ENCODE results near the gene SPEN. TPM values are rescaled to one million over a fixed set of nuclear protein-coding genes. Genes with fewer than 3 reads are reported as not detected.

Gene SPEN
- total RNA-seq, 5 donors from 2014 or later (not counting 1 experiment from before 2014, with no cell fraction given): 69.9 to 81.1 (median 72.1) TPM

DNA sequence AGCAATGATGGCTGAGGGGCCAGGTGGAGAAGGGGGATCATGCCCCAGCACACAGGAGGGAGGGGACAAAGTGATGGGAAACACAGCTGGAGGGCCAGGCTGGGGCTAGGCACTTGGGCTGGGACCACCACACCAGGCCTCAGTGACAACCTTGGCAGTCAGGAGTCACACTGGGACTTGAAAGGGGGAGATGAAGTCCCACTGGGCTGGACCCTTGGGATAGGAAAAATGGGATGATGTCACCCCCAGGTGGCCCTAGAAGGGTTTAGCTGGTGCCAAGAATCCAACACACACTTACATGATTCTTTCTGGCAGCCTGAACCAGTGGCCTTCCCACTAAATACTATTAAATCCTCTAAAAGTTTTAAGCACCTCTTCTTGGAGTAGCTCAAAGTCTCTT lies 111.3 kb downstream of the SPEN start:
- ATAC-seq (replicated peaks in 1 of 4) (no peak), DNase-seq (no peak)
- H3K4me1 ChIP-seq (ENCODE audit: control insufficient read depth in 1 of 2, extremely low read depth in 1 of 2, insufficient read depth in 2 of 2, low read length in 2 of 2): peaks cover 6 to 31% of the 10 kb centered on the region in 2 experiments
- no peak overlapping the region for H3K27ac ChIP-seq (ENCODE audit: low read length)
- CTCF ChIA-PET: no interaction called here
- H3K9me3 ChIP-seq: no peaks in the 10 kb centered on the region
- peaks cover 0 to 7% of the 10 kb centered on the region in 2 donors for H3K36me3 ChIP-seq (ENCODE audit: control insufficient read depth in 2 of 2, extremely low read depth in 1 of 2, insufficient read depth in 1 of 2, low read length in 1 of 2)
- H3K9me3 Mint-ChIP-seq: no peaks in the 10 kb centered on the region
- H3K4me1 Mint-ChIP-seq: peaks cover 65 to 79% (median 71%) of the 10 kb centered on the region in 3 donors
- H3K4me3 Mint-ChIP-seq: no peak overlapping the region
- no peak overlapping the region for H3K27ac Mint-ChIP-seq
- H3K36me3 Mint-ChIP-seq: peaks cover 21% of the 10 kb centered on the region
- no peak overlapping the region for H3K4me3 ChIP-seq (ENCODE audit: control insufficient read depth in 1 of 2, extremely low read depth in 1 of 2, low read length in 1 of 2)
- no peaks in the 10 kb centered on the region for H3K27me3 Mint-ChIP-seq
- H3K27me3 ChIP-seq (replicated peaks in 1 of 2; ENCODE audit: control insufficient read depth in 2 of 2, extremely low read depth in 1 of 2, insufficient read depth in 2 of 2, low read length in 1 of 2): no peaks in the 10 kb centered on the region
- POLR2A ChIA-PET: interaction anchor here (0.5 to 0.8 kb wide), 4 partner anchors 37 to 987 kb away, joined by 3 to 5 read pairs (median 3); no protein-coding TSS in a partner anchor

DNA sequence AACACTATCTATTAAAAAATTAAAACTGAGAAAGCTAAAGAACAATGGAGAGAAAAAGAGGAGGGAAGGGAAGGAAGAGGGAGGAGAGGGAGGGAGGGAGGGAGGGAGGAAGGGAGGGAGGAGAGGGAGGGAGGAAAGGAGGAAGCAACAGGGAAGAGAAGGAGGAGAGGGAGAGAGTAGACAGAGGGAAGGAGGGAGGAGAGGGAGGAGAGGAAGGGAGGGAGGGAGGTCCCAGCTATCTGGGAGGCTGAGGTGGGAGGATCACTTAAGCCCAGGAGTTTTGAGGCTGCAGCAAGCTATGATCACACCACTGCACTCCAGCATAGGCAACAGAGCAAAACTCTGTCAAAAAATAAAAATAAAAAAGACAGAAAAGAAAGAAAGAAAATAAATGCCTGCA lies 111.9 kb downstream of the SPEN start:
- ATAC-seq (replicated peaks in 1 of 4) (no peak), DNase-seq (no peak)
- peaks cover 21% of the 10 kb centered on the region for H3K36me3 Mint-ChIP-seq
- H3K4me3 Mint-ChIP-seq: no peak overlapping the region
- H3K27ac Mint-ChIP-seq: peak overlapping the region in 1 of 2 donors; percentile 23
- Histone ChIP-seq H3K27me3 (replicated peaks in 1 of 2; ENCODE audit: control insufficient read depth in 2 of 2, extremely low read depth in 1 of 2, insufficient read depth in 2 of 2, low read length in 1 of 2) (no peaks in the 10 kb centered on the region), H3K27ac (ENCODE audit: low read length) (no peak overlapping the region), H3K4me3 (ENCODE audit: control insufficient read depth in 1 of 2, extremely low read depth in 1 of 2, low read length in 1 of 2) (no peak overlapping the region), H3K4me1 (ENCODE audit: control insufficient read depth in 1 of 2, extremely low read depth in 1 of 2, insufficient read depth in 2 of 2, low read length in 2 of 2) (peaks cover 6 to 29% of the 10 kb centered on the region in 2 experiments), H3K36me3 (ENCODE audit: control insufficient read depth in 2 of 2, extremely low read depth in 1 of 2, insufficient read depth in 1 of 2, low read length in 1 of 2) (peaks cover 0 to 7% of the 10 kb centered on the region in 2 donors), H3K9me3 (no peaks in the 10 kb centered on the region)
- peaks cover 65 to 79% (median 71%) of the 10 kb centered on the region in 3 donors for H3K4me1 Mint-ChIP-seq
- CTCF ChIA-PET: no interaction called here
- H3K9me3 Mint-ChIP-seq: no peaks in the 10 kb centered on the region
- H3K27me3 Mint-ChIP-seq: no peaks in the 10 kb centered on the region
- POLR2A ChIA-PET: interaction anchor here (0.6 to 0.8 kb wide), 2 partner anchors 363 to 986 kb away, joined by 3 read pairs; no protein-coding TSS in a partner anchor

DNA sequence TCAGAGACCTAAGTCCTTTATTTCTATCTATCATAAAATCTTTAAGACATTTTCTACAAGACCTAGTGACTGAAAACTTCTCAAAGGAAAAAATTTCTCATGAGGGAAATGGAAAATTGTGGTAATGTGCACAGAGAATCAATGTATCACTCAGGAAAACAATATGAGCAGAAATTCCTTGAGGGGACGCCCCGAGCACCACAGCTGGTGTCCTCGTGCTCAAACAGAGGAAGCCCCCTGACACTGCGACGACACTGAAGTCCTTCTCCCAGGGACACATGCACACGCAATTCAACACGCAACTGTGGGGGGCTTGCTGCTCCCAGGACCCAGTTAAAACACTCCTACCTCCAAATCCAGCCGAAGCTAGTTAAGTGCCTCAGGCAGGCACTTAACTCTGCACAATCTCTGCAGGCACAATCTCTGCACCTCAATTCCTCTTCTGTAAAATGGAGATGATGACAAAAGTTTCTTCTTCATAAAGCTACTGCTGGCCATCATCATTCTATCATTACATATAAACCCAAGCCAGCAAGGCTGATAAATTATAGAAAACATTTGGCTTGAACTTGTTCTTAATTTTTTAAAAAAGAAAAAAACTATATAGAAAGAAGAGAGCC lies 112.4 kb downstream of the SPEN start:
- Histone ChIP-seq H3K27ac (ENCODE audit: low read length) (no peak overlapping the region), H3K36me3 (ENCODE audit: control insufficient read depth in 2 of 2, extremely low read depth in 1 of 2, insufficient read depth in 1 of 2, low read length in 1 of 2) (peaks cover 0 to 7% of the 10 kb centered on the region in 2 donors), H3K4me3 (ENCODE audit: control insufficient read depth in 1 of 2, extremely low read depth in 1 of 2, low read length in 1 of 2) (no peak overlapping the region), H3K4me1 (ENCODE audit: control insufficient read depth in 1 of 2, extremely low read depth in 1 of 2, insufficient read depth in 2 of 2, low read length in 2 of 2) (peaks cover 6 to 30% of the 10 kb centered on the region in 2 experiments), H3K9me3 (no peaks in the 10 kb centered on the region), H3K27me3 (replicated peaks in 1 of 2; ENCODE audit: control insufficient read depth in 2 of 2, extremely low read depth in 1 of 2, insufficient read depth in 2 of 2, low read length in 1 of 2) (no peaks in the 10 kb centered on the region)
- Mint-ChIP-seq H3K27me3 (no peaks in the 10 kb centered on the region), H3K9me3 (no peaks in the 10 kb centered on the region), H3K4me3 (no peak overlapping the region), H3K4me1 (peaks cover 66 to 80% (median 71%) of the 10 kb centered on the region in 3 donors), H3K27ac (peak overlapping the region in 1 of 2 donors; percentile 39), H3K36me3 (peaks cover 21% of the 10 kb centered on the region)
- POLR2A ChIA-PET: no interaction called here
- 57% methylated on average over 7 of the region's 8 CpGs for WGBS (ENCODE audit: insufficient coverage)
- no peak for ATAC-seq (replicated peaks in 1 of 4)
- CTCF ChIA-PET: no interaction called here
- no peak for DNase-seq

DNA sequence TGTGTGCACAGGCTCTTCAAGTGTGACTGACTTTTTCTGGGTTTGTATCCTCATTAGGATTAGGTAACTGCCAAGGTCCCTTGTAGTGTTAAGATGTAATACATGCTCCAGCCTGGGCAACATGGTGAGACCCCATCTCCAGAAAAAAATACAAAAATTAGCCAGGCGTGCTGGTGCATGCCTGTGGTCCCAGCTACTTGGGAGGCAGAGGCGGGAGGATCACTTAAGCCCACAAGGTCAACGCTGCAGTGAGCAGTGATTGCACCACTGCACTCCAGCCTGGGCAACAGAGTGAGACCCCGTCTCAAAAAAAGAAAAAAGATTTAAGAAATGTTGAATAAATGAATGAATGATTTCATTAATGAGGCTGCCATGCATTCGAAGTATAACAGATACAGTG lies 113.3 kb downstream of the SPEN start:
- Histone ChIP-seq H3K4me3 (ENCODE audit: control insufficient read depth in 1 of 2, extremely low read depth in 1 of 2, low read length in 1 of 2) (no peak overlapping the region), H3K36me3 (ENCODE audit: control insufficient read depth in 2 of 2, extremely low read depth in 1 of 2, insufficient read depth in 1 of 2, low read length in 1 of 2) (peaks cover 0 to 7% of the 10 kb centered on the region in 2 donors), H3K27me3 (replicated peaks in 1 of 2; ENCODE audit: control insufficient read depth in 2 of 2, extremely low read depth in 1 of 2, insufficient read depth in 2 of 2, low read length in 1 of 2) (no peaks in the 10 kb centered on the region), H3K9me3 (no peaks in the 10 kb centered on the region), H3K27ac (ENCODE audit: low read length) (no peak overlapping the region), H3K4me1 (ENCODE audit: control insufficient read depth in 1 of 2, extremely low read depth in 1 of 2, insufficient read depth in 2 of 2, low read length in 2 of 2) (peaks cover 6 to 33% of the 10 kb centered on the region in 2 experiments)
- WGBS (ENCODE audit: insufficient coverage): 86% methylated on average over 1 of the region's 5 CpGs
- H3K27me3 Mint-ChIP-seq: no peaks in the 10 kb centered on the region
- no peak for DNase-seq
- no peak overlapping the region for H3K4me3 Mint-ChIP-seq
- H3K9me3 Mint-ChIP-seq: no peaks in the 10 kb centered on the region
- POLR2A ChIA-PET: no interaction called here
- CTCF ChIA-PET: no interaction called here
- H3K27ac Mint-ChIP-seq: peak overlapping the region in 1 of 2 donors; percentile 49
- H3K36me3 Mint-ChIP-seq: peaks cover 21% of the 10 kb centered on the region
- ATAC-seq (replicated peaks in 1 of 4): no peak
- peaks cover 67 to 80% (median 72%) of the 10 kb centered on the region in 3 donors for H3K4me1 Mint-ChIP-seq

DNA sequence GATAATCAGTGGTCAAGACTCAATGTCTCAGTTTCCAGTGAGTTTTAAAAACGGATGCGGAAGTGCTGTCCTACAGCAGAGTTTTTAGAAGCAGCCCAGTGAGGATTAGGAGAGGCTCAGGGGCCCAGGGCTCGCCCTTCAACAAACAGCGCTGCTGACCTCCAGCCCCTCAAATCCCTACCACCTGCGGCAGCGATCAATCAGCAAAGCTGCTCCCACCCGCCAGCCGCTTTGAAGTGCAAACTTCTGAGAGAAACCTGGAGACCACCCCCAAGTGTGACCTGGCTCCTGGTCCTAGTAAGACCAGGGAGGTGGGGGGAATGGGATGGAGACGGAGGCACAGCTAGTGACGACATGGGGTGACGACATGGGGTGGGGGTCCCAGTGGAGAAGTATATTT lies 114.0 kb downstream of the SPEN start:
- ChIA-PET POLR2A (no interaction called here), CTCF (interaction anchor here in 1 of 2 donors (0.6 kb wide), 1 partner anchor 1721 kb away, joined by 3 read pairs; no protein-coding TSS in a partner anchor)
- Mint-ChIP-seq H3K4me3 (no peak overlapping the region), H3K27ac (no peak overlapping the region), H3K27me3 (no peaks in the 10 kb centered on the region), H3K4me1 (peaks cover 67 to 80% (median 72%) of the 10 kb centered on the region in 3 donors), H3K9me3 (no peaks in the 10 kb centered on the region), H3K36me3 (peaks cover 20% of the 10 kb centered on the region)
- Histone ChIP-seq H3K4me3 (ENCODE audit: control insufficient read depth in 1 of 2, extremely low read depth in 1 of 2, low read length in 1 of 2) (no peak overlapping the region), H3K27me3 (replicated peaks in 1 of 2; ENCODE audit: control insufficient read depth in 2 of 2, extremely low read depth in 1 of 2, insufficient read depth in 2 of 2, low read length in 1 of 2) (no peaks in the 10 kb centered on the region), H3K27ac (ENCODE audit: low read length) (no peak overlapping the region), H3K9me3 (no peaks in the 10 kb centered on the region), H3K36me3 (ENCODE audit: control insufficient read depth in 2 of 2, extremely low read depth in 1 of 2, insufficient read depth in 1 of 2, low read length in 1 of 2) (peaks cover 0 to 7% of the 10 kb centered on the region in 2 donors), H3K4me1 (ENCODE audit: control insufficient read depth in 1 of 2, extremely low read depth in 1 of 2, insufficient read depth in 2 of 2, low read length in 2 of 2) (peaks cover 0 to 36% of the 10 kb centered on the region in 2 experiments)
- DNase-seq (no peak), ATAC-seq (replicated peaks in 1 of 4) (no peak)
- 100% methylated on average over 1 of the region's 11 CpGs for WGBS (ENCODE audit: insufficient coverage)

DNA sequence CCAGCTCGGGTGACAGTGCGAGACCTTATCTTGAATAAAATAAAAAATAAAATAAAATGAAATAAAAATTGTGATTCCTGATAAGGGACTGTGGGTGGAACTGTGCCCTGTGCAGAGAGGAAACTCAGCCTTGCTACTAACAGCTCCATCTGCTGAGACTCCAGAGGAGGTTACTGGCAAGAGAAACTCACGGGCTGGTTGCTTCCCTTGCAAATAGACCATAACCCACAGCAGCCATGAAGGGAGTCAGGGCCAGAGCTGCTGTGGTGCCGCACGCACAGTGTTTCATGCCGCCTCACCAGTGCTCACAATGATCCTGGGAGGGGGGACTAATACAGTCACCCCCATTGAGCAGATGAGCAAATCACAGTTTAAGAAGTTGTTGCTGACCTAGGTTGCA lies 114.7 kb downstream of the SPEN start:
- no peaks in the 10 kb centered on the region for H3K9me3 ChIP-seq

More for the DNA sequence above, 114.7 kb downstream of the SPEN start:
- Mint-ChIP-seq H3K4me1 (peaks cover 69 to 82% (median 73%) of the 10 kb centered on the region in 3 donors), H3K27me3 (no peaks in the 10 kb centered on the region), H3K4me3 (no peak overlapping the region), H3K27ac (peak overlapping the region in 1 of 2 donors; percentile 16), H3K36me3 (peaks cover 18% of the 10 kb centered on the region), H3K9me3 (no peaks in the 10 kb centered on the region)
- DNase-seq (no peak), ATAC-seq (replicated peaks in 1 of 4) (no peak)
- Histone ChIP-seq H3K27me3 (replicated peaks in 1 of 2; ENCODE audit: control insufficient read depth in 2 of 2, extremely low read depth in 1 of 2, insufficient read depth in 2 of 2, low read length in 1 of 2) (no peaks in the 10 kb centered on the region), H3K36me3 (ENCODE audit: control insufficient read depth in 2 of 2, extremely low read depth in 1 of 2, insufficient read depth in 1 of 2, low read length in 1 of 2) (peaks cover 0 to 6% of the 10 kb centered on the region in 2 donors), H3K27ac (ENCODE audit: low read length) (no peak overlapping the region), H3K4me1 (ENCODE audit: control insufficient read depth in 1 of 2, extremely low read depth in 1 of 2, insufficient read depth in 2 of 2, low read length in 2 of 2) (peaks cover 0 to 41% of the 10 kb centered on the region in 2 experiments), H3K4me3 (ENCODE audit: control insufficient read depth in 1 of 2, extremely low read depth in 1 of 2, low read length in 1 of 2) (no peak overlapping the region)
- WGBS (ENCODE audit: insufficient coverage): no CpG with 5 or more reads among the region's 6 CpGs
- ChIA-PET POLR2A (no interaction called here), CTCF (no interaction called here)
